ENCODE data around the gene HHAT. TPM values are rescaled to one million over a fixed set of nuclear protein-coding genes. Genes with fewer than 3 reads are reported as not detected.
A peak's percentile ranks its signal among the peaks of the same experiment; 100 is the strongest.

Gene HHAT
- total RNA-seq, 1 donor from 2014 or later = 2.3 TPM

GRCh38 chr1:210294999-210295745, 33.5 kb upstream of the HHAT start:
- no peak for TF ChIP-seq CTCF (IDR thresholded peaks at IDR 0.05; ENCODE audit: partially characterized antibody, unreplicated experiment)
- Mint-ChIP-seq H3K9me3 (ENCODE audit: unreplicated experiment) (peaks cover 7% of the 10 kb centered on the region), H3K27me3 (ENCODE audit: unreplicated experiment) (peaks cover 2% of the 10 kb centered on the region), H3K36me3 (ENCODE audit: unreplicated experiment) (no peaks in the 10 kb centered on the region), H3K4me3 (ENCODE audit: unreplicated experiment) (no peak overlapping the region), H3K27ac (ENCODE audit: unreplicated experiment) (no peak overlapping the region), H3K4me1 (ENCODE audit: low read depth, unreplicated experiment) (peaks cover 22% of the 10 kb centered on the region)
- peak; percentile 39 for DNase-seq

- no peak for DNase-seq
- Mint-ChIP-seq H3K36me3 (ENCODE audit: unreplicated experiment) (no peaks in the 10 kb centered on the region), H3K27me3 (ENCODE audit: unreplicated experiment) (peaks cover 2% of the 10 kb centered on the region), H3K4me3 (ENCODE audit: unreplicated experiment) (no peak overlapping the region), H3K4me1 (ENCODE audit: low read depth, unreplicated experiment) (peaks cover 14% of the 10 kb centered on the region), H3K9me3 (ENCODE audit: unreplicated experiment) (peaks cover 7% of the 10 kb centered on the region), H3K27ac (ENCODE audit: unreplicated experiment) (no peak overlapping the region)
- TF ChIP-seq CTCF (IDR thresholded peaks at IDR 0.05; ENCODE audit: partially characterized antibody, unreplicated experiment) = no peak
Observed at GRCh38 chr1:210296682-210297081, 32.0 kb upstream of the HHAT start.

- no peak overlapping the region for H3K27ac Mint-ChIP-seq (ENCODE audit: unreplicated experiment)
- peaks cover 2% of the 10 kb centered on the region for H3K27me3 Mint-ChIP-seq (ENCODE audit: unreplicated experiment)
- H3K9me3 Mint-ChIP-seq (ENCODE audit: unreplicated experiment) = peaks cover 7% of the 10 kb centered on the region
- no peak for DNase-seq
- H3K4me1 Mint-ChIP-seq (ENCODE audit: low read depth, unreplicated experiment) = peaks cover 11% of the 10 kb centered on the region
- no peak overlapping the region for H3K4me3 Mint-ChIP-seq (ENCODE audit: unreplicated experiment)
- TF ChIP-seq CTCF (IDR thresholded peaks at IDR 0.05; ENCODE audit: partially characterized antibody, unreplicated experiment) = no peak
- H3K36me3 Mint-ChIP-seq (ENCODE audit: unreplicated experiment) = no peaks in the 10 kb centered on the region
Observed at GRCh38 chr1:210298296-210298695, 30.4 kb upstream of the HHAT start.

GRCh38 chr1:210298936-210299335, 29.8 kb upstream of the HHAT start:
- Mint-ChIP-seq H3K27me3 (ENCODE audit: unreplicated experiment) (peaks cover 2% of the 10 kb centered on the region), H3K27ac (ENCODE audit: unreplicated experiment) (no peak overlapping the region)
- no peak for TF ChIP-seq CTCF (IDR thresholded peaks at IDR 0.05; ENCODE audit: partially characterized antibody, unreplicated experiment)

GRCh38 chr1:210299501-210299900, 29.2 kb upstream of the HHAT start:
- Mint-ChIP-seq H3K27me3 (ENCODE audit: unreplicated experiment) (peaks cover 2% of the 10 kb centered on the region), H3K36me3 (ENCODE audit: unreplicated experiment) (no peaks in the 10 kb centered on the region)

More at GRCh38 chr1:210298936-210299335, 29.8 kb upstream of the HHAT start:
- H3K9me3 Mint-ChIP-seq (ENCODE audit: unreplicated experiment) = peaks cover 7% of the 10 kb centered on the region
- no peaks in the 10 kb centered on the region for H3K36me3 Mint-ChIP-seq (ENCODE audit: unreplicated experiment)
- no peak for DNase-seq
- peaks cover 11% of the 10 kb centered on the region for H3K4me1 Mint-ChIP-seq (ENCODE audit: low read depth, unreplicated experiment)
- H3K4me3 Mint-ChIP-seq (ENCODE audit: unreplicated experiment) = no peak overlapping the region

More at GRCh38 chr1:210299501-210299900, 29.2 kb upstream of the HHAT start:
- peaks cover 7% of the 10 kb centered on the region for H3K9me3 Mint-ChIP-seq (ENCODE audit: unreplicated experiment)
- no peak for TF ChIP-seq CTCF (IDR thresholded peaks at IDR 0.05; ENCODE audit: partially characterized antibody, unreplicated experiment)
- no peak for DNase-seq
- no peak overlapping the region for H3K27ac Mint-ChIP-seq (ENCODE audit: unreplicated experiment)
- H3K4me3 Mint-ChIP-seq (ENCODE audit: unreplicated experiment) = no peak overlapping the region
- peaks cover 11% of the 10 kb centered on the region for H3K4me1 Mint-ChIP-seq (ENCODE audit: low read depth, unreplicated experiment)
